Stimulated activated CD8-positive, alpha-beta memory T cell treated with anti-CD3 and anti-CD28 coated beads, Interleukin-12 subunit alpha, Interleukin-12 subunit beta, amount 100 ng/mL, for 24 hours (primary cell): ENCODE data around the gene HNMT.
"Not testable (repeated sequence)": the region's sequence is repeated elsewhere in the genome, so short reads cannot be mapped to it uniquely, and the experiment has no call there.

Experiments used
- DNase-seq: peaks from one replicate; pipeline ENCODE4 v3.0.0-alpha.2; 2020; ENCODE audit errors: extremely low read depth

HNMT gene

DNA sequence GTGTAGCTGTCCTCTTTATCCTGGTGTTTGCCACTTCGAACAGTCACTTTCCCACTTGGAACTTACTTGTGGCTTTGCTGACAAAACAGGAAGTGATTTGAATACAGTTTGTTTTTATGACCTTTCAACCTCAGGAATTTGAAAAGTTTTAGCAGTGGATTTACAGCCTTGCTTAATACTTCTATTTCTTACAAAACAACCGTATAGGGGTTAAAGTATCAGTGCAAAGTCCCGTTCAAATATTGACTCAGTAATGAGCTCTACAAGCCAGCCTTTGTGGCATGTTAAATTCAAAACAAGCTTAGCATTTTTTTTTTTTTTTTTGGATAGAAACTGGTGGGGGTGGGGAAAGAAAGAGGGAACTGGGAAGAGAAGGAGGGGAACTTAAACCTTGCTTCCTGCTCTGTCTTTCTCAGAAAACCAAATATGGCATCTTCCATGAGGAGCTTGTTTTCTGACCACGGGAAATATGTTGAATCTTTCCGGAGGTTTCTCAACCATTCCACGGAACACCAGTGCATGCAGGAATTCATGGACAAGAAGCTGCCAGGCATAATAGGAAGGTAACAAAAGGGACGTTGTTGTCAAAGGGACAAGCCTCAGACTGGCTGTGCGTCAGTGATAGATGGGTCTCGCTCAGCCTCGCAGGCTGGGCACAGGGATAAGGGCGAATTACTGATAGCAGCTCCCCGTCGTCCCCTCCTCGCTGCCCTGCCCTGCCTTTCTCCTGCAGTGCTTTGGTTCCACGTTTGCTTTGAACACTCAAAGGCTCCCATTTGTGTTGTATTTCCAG is at the start of gene HNMT:
TSS of gene HNMT (plus strand) at position 408 of the 793 bp plus-strand sequence. CDS start at position 427, 19 bp downstream.
- DNase-seq: no peak

- no peak for DNase-seq
These were observed 43.0 kb upstream of the HNMT start for GRCh38 chr2:137921105-137921880.

- not testable (repeated sequence) for DNase-seq
These were observed 42.1 kb upstream of the HNMT start for GRCh38 chr2:137922171-137922570.

DNA sequence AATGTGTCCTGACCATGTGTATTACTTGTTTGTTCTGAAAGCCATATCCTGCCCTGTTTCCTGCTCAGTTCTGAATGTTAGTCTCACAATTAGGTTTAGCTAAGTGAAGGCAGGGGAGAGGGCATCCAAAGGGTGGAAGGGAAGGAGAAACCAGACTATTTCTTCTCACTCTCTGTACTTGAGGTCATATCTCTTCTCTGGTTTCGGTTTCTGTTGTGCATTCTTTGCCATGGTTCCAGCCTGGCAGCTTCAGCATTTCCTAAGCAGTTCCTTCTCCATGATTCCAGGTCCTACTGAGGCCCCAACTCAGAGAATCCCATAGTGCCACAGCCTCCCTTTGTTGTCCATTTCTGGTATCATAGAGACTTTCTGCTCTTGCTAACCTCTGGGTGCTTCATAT is 40.3 kb upstream of the HNMT start:
- DNase-seq: no peak

DNA sequence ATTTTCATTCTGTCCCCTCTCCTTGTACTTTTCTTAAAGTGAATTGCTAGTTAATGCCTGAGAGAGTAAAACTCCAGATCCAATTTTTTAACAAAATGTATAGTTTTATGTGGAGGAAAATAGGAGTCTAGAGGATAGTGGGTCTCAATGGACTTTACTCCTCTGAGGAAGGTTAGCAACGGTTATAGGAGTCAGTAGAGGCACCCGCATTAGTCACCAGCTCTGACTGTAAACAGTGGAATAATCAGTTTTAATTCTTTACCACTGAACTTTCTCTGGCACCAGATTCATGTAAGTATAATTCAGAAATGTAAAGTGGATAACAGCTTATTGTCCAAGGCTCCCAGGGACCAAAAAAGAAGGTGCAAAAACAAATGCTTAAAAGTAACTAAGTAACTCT is 38.7 kb upstream of the HNMT start:
- DNase-seq: no peak

- DNase-seq: no peak
These were observed 36.4 kb upstream of the HNMT start for GRCh38 chr2:137927846-137928245.

DNA sequence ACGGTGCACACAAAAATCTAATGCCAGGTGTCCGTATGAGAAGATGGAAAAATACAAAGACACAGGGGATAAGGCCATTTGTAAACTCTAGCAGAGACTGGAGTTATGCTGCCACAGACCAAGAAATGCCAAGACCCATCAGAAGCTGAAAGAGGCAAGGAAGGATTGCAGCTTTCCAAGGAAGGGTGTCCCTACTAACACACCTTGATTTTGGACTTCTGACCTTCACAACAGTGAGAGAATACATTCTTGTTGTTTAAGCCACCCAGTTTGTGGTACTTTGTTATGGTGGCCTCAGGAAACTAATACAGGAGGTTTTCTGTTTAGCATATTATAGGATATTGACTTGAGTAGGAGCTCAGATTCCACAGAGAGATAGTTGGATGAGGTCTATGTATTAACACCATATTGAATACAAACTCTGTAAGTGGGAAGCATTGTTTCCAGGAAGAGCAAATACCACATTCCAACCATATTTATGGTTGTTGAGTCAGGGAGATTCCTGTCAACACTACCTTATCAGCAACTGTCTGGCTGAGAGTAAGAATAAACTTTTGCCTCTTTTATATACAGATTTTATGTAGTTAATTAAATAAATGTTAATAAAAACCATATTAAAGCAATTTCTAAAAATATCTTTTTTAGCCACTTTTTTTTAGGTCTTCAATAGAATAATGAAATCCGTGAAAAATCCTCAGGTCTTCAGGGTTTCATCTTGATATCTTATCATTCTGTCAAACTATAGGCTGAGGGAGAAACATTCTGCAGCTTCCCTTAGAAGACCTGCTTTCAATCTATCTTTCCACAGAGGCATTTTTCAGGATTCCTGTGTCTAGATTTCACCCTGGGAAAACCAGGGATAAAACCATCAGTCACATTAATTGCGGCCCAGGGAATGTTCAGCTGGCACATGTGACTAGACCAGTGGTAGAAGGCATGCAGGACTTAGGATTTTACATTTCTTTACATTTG is 35.4 kb upstream of the HNMT start:
- no peak for DNase-seq

DNA sequence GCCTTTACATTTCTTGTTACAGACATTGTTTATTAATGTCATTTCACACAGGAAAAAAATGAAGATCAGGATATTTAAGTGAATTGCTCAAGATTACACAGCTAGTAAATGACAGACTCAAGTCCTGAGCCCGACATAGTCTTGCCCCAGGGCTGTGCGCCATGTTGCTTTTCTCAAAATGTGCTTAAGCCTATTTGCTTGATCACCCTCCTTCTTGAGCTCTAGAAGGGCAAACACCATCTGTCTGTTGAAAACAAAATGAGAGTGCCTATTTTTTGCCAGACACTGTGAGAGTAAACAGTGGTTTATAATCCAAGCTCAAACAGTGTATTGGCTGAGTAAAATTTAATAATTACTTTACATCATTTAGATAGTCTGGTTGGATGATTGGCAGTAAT is 34.8 kb upstream of the HNMT start:
- DNase-seq: no peak

DNA sequence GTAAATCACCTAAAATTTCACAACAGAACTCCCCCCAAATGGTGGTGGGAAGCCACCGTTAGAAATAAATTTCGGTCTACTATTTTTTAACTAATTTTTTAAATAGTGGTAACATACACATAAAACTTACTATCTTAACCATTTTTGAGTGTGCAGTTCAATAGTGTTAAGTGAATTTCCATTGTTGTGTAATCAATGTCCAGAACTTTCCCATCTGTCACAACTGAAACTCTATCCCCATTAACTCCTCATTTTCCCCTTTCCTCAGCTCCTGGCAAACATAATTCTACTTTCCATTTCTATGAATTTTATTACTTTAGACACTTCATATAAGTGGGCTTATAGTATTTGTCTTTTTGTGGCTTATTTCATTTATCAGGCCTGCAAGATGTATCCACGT is 34.1 kb upstream of the HNMT start:
- DNase-seq: no peak

GRCh38 chr2:137935591-137935990 is 28.7 kb upstream of the HNMT start:
- no peak for DNase-seq

DNA sequence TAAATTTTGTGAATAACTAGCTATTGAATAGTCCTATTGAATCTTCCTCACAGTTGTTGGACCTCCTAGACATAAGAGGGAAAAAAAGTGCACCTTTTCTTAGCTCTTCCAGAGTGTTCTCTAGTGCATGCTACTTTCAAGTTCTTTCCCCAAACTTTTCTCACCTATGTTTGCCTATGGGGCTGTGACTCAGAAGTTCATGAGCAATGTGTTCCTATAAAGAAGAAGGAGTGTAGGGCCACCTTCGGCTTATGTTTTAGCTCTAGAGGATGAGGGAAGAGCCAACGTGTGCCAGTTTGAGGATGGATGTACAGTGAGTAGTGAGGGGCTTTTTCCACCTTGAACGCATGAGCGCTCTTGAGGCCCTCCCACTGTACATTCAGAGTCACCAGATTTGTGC is 27.0 kb upstream of the HNMT start:
- DNase-seq: no peak

DNA sequence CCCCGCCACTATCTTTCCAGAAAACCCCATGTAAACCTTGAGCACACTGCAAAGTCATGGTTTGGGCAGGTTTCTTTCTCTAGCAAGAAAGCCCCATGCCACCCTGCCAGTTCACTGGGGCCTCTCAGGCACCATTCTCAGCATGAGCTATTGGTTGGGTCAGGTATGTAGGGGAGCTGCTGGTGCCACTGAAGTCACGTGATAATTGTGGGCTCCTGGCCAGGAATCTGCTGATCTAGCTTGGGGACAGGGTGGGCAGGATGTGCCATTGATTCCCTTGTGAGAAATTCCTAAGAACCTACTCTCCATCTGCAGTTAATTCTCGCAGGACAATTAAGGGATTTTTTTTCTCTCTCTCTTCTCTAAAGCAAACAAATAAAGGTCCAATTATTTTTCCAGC is 26.5 kb upstream of the HNMT start:
- DNase-seq: no peak

DNA sequence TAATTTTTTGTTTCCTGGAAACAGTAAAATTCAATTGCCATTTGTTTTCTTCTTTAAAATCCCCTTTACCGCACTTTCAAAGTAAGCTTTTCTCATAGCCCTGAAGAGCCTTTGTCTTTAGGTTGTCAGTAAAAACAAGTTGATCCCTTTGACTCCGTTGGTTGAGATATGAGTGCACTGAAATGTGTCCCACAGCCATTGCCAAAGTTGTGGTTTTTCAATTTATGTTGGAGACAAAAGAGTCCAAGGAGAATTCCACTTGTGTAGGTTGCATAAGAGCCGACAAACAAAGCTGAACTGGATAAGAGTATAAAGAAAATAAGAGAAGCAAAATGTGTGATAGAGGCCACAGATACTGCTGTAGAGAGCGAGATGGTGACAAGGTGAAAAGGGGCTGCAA is 26.1 kb upstream of the HNMT start:
- DNase-seq: no peak

DNA sequence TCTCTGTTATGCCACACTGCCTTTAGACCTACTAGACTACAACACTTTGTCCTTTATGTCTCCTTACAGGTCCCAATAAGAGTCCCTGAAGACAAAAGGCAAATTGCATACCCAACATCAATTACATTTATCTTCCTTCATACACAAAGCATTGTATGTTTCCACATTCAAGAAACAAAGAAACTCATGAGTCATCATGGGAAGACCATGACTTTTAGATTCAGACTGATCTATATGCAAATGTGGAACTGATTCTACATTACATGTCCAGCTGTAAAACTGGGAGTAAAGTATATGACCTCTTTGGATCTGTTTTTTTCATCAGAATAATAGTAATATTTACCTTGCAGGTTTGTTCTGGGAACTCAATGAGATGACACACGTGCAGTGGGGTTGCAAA is 25.2 kb upstream of the HNMT start:
- DNase-seq: no peak

- no peak for DNase-seq
These were observed 24.1 kb upstream of the HNMT start for GRCh38 chr2:137940154-137940553.

DNA sequence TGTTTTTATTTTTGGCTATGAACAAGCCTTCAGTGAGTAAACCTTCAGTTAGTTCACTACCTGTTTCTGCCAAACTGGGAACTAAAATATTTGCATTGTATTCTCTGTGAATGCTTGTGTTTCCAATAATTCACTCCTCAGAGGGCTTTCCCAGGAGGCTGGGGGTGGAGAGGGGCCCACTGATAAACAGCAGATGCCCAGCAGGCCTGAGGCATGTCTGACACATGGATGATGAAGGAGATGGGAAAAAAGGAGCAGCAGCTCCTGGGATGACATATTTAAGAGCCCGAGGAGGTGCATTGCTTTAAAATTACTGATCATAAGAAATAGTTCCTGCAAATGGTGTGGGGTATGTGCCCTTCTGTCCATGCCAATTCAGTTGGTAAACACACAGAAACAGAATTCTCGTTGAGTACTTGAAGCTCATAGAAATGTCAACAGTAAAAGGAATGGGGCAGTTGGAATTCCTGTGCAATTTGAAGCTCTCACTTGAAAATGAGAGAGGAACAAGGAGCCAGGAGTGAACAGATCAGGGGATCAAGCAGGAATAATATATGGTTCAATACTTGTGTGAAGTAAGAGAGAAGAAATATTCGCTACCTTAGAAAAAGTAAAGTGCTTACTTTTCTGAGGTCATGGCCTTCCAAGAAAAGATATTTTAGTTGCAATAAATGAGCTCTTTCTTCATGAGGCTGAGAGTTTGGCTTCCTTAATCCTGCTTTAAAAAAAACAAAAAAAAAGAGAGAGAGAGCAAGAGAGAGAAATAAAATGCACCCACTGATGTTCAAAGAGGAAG is 22.0 kb upstream of the HNMT start:
- no peak for DNase-seq

GRCh38 chr2:137942833-137943677 is 21.2 kb upstream of the HNMT start:
- DNase-seq: no peak

- no peak for DNase-seq
These were observed 20.5 kb upstream of the HNMT start for GRCh38 chr2:137943678-137944347.

GRCh38 chr2:137944714-137945113 is 19.6 kb upstream of the HNMT start:
- DNase-seq: no peak

DNA sequence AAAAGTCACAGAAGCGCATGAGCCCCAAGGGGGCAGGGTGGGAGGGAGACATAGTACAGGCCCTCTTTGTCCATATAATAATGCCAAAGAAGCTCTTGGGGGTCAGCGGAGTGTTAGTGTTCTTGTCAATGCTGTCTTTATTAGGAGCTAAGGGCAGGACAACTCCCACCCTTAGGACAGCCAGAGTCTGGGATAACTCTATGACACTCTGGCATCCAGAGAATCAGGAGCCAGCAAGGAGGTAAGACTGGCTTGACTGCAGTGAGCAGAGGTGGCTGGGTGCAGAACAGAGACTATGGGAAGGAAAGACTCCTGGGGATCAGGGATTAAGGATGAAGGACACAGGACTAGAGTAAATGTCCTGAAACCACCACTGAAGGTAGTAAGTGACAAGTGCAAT is 19.0 kb upstream of the HNMT start:
- no peak for DNase-seq
